Skin epidermis (tissue), 12 donors: ENCODE results near the gene TRMT11.
"Not testable (repeated sequence)": the region's sequence is repeated elsewhere in the genome, so short reads cannot be mapped to it uniquely, and the experiment has no call there.

Experiments
- H3K27ac ChIP-seq, 21 experiments: fragments of 200-600 bp; sonication (generic) in 11 of 21; one replicate each; pipeline ENCODE4 v1.5.0; 2020; ENCODE audit warnings: mild to moderate bottlenecking in 3 of 21, inconsistent platforms in 2 of 21, moderate library complexity in 2 of 21
- H3K4me3 ChIP-seq, 7 experiments: fragments of 200-600 bp; sonication (generic) in 2 of 7; one replicate each; pipeline ENCODE4 v1.5.0; 2020; ENCODE audit warnings: inconsistent platforms in 2 of 7, mild to moderate bottlenecking in 2 of 7, moderate library complexity in 1 of 7

Gene TRMT11

DNA sequence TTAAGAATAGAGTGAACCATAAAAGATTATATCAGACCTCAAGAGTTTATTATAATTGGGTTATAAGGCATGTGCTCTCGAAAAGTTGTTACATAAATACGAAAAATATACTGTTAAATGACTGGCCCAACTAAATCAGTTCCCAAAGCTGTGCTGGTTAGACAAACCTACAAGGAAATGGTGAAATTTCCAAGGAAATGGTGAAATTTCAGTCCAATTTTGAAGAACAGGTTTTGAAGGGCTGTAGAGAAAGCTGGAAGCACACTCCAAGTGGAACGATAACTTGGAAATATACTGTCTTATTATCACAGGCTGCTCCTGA lies 400 bp upstream of the TRMT11 start:
- Histone ChIP-seq H3K4me3 (peak overlapping the region; percentile 70 to 90 (median 85)), H3K27ac (peak overlapping the region; percentile 0 to 89 (median 72))

DNA sequence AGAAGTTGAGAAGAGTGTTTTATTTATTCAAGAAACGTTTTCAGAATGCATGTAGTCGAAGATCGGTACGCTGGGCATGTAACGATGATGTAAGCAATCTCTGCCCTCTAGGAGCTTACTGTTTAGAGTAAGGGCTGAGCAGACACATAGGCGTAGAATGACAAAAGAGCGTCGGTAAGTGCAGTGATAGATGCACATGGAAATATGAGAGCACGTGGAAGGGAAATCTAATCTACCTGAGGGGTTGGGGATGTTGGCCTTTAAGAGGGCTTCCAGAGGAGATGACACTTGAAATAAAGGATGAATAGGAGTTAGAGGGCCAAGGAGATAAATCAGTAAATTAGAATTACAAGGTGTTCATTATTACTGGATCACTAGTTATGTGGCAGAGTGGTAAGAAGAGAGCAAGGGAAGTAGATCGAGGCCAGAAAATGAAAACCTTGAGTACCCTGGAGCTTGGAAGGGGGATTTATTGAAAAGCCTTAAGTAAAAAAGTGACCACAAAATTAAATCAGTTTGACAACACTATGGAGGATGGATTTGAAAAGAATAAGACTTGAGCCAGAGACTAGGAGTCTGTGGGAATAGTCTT lies 782 bp downstream of the TRMT11 start:
- Histone ChIP-seq H3K4me3 (peak overlapping the region; percentile 70 to 90 (median 85)), H3K27ac (peak overlapping the region in 14 of 21 experiments; percentile 56 to 89 (median 74))

DNA sequence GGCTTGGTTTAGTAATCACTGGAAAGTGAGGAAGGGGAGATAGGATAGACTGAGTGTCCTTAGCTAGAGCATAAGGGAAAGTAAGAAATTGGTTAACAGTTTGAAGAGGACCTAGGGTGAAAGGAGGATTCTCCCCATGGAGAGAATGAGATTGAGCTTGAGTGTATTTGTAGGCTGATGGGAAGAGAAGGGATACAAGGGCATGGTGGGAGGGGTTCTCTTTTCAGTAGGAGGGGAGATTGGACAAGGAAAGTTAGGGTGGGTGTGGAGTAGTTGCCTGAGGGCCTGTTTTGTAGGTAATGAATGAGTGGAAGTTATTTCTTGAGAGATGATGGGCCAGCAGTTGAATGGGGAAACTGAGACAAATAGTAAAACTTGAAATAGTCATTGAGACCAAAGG lies 1.9 kb downstream of the TRMT11 start:
- H3K4me3 ChIP-seq = no peak overlapping the region

DNA sequence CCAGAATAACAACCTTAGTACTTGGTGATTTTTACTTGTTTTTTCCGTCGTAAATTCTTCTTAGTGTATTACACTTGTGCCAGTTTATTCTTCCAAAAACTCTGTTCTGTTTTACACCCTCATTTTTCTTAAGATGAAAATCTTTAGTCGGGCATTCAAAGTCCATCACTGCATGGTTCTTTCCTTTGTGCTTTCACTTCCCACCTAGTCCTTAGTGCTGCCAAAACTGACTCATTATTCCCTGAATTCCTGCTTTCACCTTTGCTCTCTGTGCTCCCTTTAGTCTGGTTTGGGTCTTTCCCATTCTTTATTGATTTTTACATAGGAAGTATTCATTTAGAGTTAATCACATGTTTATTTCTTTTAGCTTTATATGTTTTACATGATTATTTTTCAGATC lies 3.3 kb downstream of the TRMT11 start:
- Histone ChIP-seq H3K4me3 (no peak overlapping the region), H3K27ac (no peak overlapping the region)

More for the DNA sequence above, 1.9 kb downstream of the TRMT11 start:
- no peak overlapping the region for H3K27ac ChIP-seq

DNA sequence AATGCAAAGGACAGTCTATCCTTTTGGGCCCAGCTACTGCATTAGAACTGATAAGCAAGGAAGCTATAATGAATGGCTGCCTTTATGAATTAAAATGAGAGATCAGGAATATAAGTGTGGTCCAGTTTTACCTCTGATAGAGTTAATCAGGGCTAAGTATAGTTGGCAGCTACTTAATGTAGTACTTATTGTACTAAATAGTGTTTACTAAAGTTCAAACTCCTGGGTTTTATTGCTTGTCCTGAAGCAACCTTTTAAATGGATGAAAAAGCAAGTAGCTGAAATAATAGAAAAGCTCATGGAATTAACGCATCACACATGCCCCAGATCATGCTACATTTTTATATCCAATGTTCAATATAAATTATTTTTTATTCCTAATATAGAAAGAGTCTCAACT lies 5.3 kb downstream of the TRMT11 start:
- Histone ChIP-seq H3K27ac (no peak overlapping the region), H3K4me3 (no peak overlapping the region)

DNA sequence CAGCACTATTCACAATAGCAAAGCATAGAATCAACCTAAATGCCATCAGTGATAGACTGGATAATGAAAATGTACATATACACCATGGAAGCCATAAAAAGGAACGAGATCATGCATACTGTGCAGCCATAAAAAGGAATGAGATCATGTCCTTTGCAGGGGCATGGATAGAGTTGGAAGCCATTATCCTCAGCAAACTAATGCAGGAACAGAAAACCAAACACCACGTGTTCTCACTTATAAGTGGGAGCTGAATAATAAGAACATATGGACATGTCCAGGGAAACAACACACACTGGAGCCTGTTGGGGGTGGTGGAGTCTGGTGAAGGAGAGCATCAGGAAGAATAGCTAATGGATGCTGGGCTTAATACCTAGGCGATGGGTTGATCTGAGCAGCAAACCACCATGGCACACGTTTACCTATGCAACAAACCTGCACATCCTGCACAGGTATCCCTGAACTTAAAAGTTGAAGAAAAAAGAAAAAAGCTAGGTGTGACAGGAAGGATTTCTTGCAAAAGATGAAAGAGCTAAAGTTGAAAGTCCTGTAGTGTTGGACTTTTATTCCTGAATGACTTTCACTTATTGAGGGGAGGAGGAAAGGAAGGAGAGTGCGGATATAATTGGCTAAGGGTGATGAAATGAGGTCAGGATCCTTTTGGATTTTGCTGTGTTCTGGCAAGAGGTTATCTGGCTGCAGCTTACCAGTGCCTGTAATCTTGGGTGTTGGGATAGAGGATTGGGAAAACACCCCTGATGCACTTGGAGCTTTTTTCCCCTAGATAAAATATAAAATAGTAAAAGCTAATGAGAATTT lies 8.5 kb downstream of the TRMT11 start:
- Histone ChIP-seq H3K4me3 (no peak overlapping the region), H3K27ac (no peak overlapping the region)

DNA sequence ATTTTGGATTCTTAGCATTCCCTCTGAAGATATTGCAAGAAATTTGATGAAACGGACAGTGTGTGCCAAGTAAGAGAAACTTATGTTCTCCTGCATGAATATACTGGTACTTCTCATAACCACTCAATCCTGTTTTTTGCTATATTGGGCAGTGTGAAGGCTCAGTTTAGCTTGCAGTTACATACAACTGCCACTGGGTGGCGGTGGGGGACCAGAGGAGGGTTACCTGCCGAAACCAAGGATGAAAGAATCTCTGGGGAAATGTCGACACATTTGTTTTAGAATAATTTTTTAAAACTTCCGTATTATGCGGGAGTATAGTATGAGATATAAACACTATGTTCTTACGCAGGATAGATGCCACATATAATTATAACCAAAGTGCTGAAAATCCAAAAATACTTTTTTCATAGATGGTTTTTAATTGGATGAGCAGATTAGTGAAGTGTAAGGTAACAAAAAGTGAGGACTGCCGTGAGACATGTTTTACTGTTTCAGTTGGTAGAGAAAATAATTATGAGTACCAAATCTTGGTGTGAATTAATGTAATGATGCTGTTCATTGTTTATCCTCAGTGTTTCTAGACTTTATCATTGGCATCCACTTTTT lies 9.7 kb downstream of the TRMT11 start:
- Histone ChIP-seq H3K4me3 (no peak overlapping the region), H3K27ac (no peak overlapping the region)

DNA sequence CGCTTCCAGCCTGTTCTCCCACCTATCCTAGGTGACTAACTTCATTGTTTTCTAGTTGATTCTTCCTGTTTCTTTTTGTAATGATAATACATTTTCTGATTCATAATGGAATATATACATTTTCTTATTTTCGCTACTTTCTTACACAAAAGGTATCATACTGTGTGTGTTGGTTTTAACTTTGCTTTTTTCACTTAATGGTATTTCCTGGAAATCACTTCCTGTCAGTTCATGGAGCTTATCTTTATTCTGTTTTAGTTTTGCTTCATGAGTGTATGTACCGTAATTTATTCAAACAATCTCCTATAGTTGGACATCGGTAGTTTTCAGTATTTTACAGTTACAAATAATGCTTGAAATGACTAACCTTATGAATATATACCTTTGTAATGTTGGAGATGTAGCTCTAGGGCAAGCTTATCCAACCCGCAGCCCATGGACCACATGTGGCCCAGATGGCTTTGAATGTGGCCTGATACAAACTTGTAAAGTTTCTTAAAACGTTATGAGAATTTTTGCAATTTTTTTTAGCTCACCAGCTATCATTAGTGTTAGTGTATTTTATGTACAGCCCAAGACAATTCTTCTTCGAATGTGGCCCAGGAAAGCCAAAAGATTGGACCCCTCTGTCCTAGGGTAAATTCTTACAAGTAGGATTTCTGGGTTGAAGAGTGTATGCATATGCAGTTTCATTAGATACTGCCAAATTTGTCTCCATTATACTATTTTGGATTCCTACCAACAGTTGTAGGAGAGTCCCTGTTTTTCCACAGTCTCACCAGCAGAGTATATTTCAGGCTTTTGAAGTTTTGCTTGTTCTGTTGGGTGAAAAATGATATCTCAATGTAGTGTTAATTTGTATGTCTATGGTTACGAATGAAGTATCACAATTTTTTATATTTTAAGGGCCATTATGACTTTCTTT lies 16.7 kb downstream of the TRMT11 start:
- Histone ChIP-seq H3K4me3 (no peak overlapping the region), H3K27ac (no peak overlapping the region)

DNA sequence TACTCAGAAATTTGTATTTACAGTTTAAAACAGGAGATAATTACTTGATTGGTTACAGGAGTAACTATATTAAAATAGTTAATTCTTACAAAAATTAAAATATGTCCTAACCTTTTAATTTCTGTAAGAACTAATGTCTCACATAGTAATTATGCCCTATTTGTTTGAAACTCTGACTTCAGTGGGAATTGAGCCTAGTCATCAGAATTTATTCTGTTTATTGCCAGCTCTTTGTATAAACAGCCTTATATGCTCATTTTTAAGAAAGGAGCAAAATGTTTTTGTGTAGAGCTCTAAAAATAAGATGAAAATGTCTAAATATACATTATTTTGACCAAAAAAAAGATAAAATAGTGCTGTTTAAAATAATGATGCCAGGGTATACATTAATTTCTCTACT lies 21.5 kb downstream of the TRMT11 start:
- no peak overlapping the region for H3K27ac ChIP-seq

DNA sequence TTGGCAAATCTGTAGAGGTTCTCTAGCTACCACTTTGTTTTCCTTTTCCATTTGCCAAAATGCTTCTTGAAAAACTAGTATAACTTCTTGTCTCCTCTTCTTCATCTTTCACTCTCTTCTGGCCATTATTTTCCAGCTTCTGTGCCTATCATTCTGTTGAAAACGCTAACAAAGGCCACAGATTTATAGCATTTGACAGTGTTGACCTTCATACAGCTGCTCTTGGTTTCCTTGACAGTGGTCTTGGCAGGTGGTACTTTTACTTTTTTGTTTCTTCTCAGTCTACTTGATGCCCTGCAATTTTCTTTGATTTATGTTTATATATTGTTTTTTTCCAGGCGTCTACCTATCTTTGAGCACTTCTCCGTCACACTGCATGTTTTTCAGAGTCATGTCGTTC lies 23.7 kb downstream of the TRMT11 start:
- H3K27ac ChIP-seq = no peak overlapping the region
- H3K4me3 ChIP-seq = no peak overlapping the region

More for the DNA sequence above, 21.5 kb downstream of the TRMT11 start:
- no peak overlapping the region for H3K4me3 ChIP-seq

DNA sequence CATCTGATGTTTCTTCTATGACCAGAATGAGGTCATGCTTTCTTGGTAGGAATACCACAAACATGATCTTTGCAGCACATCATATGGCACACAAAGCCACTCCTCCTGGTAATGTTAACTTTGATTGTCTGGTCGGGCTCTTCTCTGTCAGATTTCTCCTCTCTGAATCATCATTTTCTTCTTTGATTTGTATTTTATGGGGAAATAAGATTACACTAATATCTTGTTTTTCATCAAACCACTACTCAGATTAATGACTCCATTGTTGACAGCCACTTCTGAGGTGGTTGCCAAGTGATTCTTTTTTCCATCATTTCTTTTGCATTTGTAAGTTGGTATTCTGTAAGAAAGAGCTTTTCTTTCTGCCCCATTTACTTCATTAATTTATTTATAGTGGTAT lies 29.5 kb downstream of the TRMT11 start:
- H3K27ac ChIP-seq = no peak overlapping the region
- H3K4me3 ChIP-seq = no peak overlapping the region

DNA sequence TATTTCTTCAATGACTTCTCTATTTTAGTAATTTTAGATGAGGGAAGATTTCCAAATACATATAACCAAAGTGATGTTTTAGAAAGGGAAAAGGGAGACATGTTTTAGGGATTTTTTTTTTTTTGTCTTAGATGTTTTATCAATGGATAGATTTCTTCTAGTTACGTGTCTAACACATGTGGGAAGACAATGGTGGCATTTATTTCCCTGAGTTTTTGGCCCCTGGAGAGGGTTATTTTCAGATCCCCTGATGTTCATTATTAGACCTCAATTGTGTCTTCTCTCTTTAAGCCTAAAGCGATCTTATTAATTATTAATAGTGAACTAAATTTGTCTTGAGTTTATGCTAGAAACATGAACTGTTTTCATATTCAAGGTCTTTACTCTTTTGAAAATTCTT lies 30.3 kb downstream of the TRMT11 start:
- Histone ChIP-seq H3K27ac (no peak overlapping the region), H3K4me3 (no peak overlapping the region)

DNA sequence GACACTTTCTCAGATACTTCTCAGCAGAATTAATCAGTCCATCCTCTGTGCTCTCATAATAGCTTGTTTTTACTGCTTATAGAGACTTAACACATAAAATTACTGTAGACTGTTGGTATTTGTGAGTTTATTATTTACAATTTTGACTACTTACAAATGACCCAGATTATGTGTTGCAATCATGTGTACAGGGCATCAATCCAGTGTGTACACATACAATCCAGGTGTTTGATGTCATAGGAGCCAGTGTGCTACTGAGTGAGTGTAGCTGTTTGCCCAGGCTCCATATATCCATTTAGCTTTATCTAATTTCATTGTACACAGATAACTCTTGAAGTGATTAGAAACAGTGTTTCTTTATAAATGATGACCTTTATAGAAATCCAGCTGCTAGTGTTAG lies 31.3 kb downstream of the TRMT11 start:
- H3K27ac ChIP-seq = no peak overlapping the region
- no peak overlapping the region for H3K4me3 ChIP-seq

DNA sequence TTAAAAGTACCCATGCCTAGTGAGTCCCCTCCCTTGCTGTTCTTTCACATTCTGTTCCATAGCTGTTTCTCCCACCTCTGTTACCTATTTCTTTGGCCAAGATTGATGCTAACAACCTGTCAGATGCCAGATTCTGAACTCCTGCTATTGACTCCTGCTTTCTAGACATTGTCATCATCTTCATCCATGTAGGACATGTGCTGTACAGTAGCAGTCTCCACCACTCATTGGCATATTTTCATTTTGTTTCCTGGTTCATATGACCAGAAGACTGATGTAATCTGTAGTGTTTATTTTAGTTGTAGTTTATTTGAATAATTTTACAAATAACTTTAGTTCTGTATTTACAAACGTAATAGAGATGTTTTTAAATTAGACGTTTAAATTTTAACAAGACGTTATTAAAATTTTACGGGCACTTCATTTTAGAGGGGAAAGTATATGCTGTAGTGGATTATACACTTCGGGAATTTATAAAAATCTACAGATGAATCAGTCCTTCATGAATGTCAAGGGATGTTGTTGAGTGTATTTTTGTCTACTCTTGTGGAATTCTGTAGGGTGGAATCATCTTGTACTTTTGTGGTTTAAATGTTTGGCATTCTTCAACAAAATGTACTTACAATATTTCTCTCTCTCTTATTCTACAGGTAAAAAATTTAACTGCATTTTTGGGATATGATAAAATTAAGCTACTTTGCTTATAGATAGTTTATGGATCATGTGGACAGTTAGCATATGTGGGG lies 34.1 kb downstream of the TRMT11 start:
- no peak overlapping the region for H3K4me3 ChIP-seq
- no peak overlapping the region for H3K27ac ChIP-seq

DNA sequence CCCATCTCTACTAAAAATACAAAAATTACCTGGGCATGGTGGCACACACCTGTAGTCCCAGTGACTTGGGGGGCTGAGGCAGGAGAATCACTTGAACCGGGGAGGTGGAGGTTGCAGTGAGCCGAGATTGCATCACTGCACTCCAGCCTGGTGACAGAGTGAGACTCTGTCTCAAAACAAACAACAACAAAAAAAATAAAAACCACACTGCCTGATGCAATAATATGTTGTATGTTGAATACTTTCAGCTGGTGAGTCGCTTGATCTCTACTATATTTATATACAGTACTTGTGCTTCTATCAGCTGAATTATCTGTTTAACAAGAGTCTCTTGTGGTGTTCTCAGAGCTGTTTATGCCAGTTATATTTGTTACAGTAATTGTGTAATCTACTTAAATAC lies 37.1 kb downstream of the TRMT11 start:
- H3K4me3 ChIP-seq, H3K27ac ChIP-seq: not testable (repeated sequence)

DNA sequence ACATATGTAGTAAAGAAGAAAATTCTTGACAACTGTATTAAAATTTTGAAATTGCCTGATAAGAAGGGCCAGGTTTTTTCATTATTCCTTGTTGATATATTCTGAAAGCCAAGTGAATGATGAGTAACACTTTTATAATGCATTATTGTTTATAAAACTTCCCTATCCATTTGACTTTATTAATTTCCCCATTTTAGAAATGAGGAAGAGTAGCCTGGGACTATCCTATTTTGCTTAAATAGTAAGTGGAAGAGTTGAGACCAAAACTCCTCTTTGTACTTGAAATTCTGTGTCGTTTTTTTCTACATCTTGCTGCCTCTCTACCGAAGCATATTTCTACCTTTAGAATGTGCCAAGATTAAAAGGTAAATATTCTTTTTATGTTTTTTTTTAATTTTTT lies 39.7 kb downstream of the TRMT11 start:
- Histone ChIP-seq H3K4me3 (no peak overlapping the region), H3K27ac (no peak overlapping the region)

DNA sequence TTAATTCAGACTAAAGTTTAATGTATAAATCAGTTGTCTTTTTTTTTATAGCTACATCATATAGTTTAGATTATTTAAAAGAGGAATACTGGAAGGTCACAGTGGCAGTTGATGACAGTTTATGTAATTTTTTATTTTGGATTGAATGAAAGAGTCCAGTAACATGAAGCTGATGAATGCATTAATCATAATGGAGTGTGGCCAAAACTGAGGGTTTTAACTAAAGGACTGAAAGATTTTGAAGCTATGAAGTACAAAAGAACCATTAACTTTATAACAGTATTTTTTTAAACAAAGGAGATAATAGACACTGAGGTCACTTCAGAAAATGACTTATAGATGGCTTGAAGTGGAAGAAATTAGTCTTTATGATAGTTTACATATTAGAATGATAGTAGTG lies 41.3 kb downstream of the TRMT11 start:
- no peak overlapping the region for H3K27ac ChIP-seq
- no peak overlapping the region for H3K4me3 ChIP-seq

DNA sequence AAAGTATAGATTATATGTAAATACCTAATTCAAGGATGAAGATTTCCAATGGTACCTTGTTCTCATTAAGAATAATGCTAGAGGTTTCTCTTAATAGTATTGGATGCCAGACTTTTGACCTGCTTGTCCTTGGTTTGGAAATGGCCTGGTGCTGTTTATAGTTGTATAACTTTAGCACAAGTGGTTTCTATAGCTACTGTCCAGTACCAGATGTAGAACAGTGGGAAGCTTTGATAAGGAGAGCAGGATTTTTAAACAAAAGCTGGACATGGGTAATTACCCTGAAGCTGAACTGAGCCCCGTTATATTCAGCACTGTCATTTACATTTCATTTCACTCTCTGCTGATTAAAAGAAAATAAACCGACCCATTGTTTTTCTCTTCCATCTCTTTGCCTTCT lies 43.7 kb downstream of the TRMT11 start:
- H3K4me3 ChIP-seq = no peak overlapping the region
- H3K27ac ChIP-seq = no peak overlapping the region

DNA sequence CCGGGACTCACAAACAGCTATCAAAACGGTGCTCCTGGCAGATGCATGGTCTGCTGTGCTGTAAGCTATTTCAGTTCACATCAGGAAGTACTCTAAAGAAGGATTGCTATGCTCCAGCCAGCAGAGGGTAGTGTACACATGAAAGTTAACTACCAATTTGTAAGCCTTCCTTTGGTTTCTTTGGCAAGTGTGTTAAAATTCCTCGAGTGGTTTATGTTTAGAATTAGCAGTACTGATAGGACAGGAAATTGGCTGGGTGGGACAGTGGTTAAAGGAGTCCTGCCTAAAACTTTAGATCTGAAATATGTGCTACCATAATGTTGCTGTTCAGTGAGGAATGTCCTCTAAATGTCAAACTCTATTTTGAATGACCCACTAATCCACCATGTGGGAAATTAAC lies 47.4 kb downstream of the TRMT11 start:
- H3K4me3 ChIP-seq = no peak overlapping the region
- no peak overlapping the region for H3K27ac ChIP-seq

DNA sequence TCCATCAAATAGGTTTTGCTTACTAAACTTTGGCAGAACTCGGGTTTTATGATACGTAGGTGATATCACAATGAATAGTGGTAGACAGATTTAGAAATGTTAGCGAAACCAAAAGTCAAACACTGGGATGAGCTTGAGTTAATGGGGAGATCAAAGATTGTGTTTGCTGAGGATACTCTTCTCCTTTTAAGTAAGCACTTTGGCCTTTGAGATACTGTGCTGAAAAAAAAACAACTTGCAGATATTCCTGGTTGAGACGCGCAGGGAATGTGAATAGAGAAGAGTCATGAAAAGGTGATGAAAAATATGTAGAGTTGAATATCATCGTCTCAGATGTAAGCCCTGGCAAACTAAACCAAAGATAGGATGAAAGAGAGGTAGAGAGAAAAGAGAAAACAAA lies 48.3 kb downstream of the TRMT11 start:
- Histone ChIP-seq H3K4me3 (no peak overlapping the region), H3K27ac (no peak overlapping the region)
